OCI-LY1 (cell line): ENCODE results near the gene GABRG3.

Experiments used
- H2AFZ ChIP-seq: fragments of 200-600 bp; sonication (generic), shearing (Covaris generic); 2 replicates; pipeline ENCODE4 v1.6.0; 2014; ENCODE audit warnings: antibody characterized with exemption, mild to moderate bottlenecking, low read length
- H3F3A ChIP-seq: fragments of 200-600 bp; sonication (generic), shearing (Covaris generic); 2 replicates; pipeline ENCODE4 v1.6.0; 2014; ENCODE audit warnings: mild to moderate bottlenecking, antibody characterized with exemption, low read length, moderate library complexity; ENCODE audit not compliant: insufficient read depth
- H3K27ac ChIP-seq: fragments of 200-600 bp; sonication (generic); 2 replicates; pipeline ENCODE4 v1.5.1; 2014; ENCODE audit warnings: low read length, mixed run types, mild to moderate bottlenecking, low read depth; ENCODE audit not compliant: poor library complexity, severe bottlenecking
- H3K27me3 ChIP-seq: fragments of 200-600 bp; sonication (generic); 2 replicates; pipeline ENCODE4 v1.6.0; 2014; ENCODE audit warnings: antibody characterized with exemption, mild to moderate bottlenecking, low read length, moderate library complexity; ENCODE audit not compliant: insufficient read depth
- H3K36me3 ChIP-seq: fragments of 200-600 bp; sonication (generic); 2 replicates; pipeline ENCODE4 v1.6.1; 2014; ENCODE audit warnings: mild to moderate bottlenecking, antibody characterized with exemption, low read length, moderate library complexity, mixed read lengths; ENCODE audit not compliant: insufficient read depth
- H3K4me1 ChIP-seq: fragments of 200-600 bp; sonication (generic); 2 replicates; pipeline ENCODE4 v1.5.1; 2014; ENCODE audit warnings: mild to moderate bottlenecking, low read length, moderate library complexity; ENCODE audit not compliant: insufficient read depth, severe bottlenecking
- H3K4me2 ChIP-seq: fragments of 200-600 bp; sonication (generic), shearing (Covaris generic); 2 replicates; pipeline ENCODE4 v1.6.1; 2014; ENCODE audit warnings: low read length
- H3K4me3 ChIP-seq: fragments of 200-600 bp; sonication (generic); 2 replicates; pipeline ENCODE4 v1.5.1; 2014; ENCODE audit warnings: low read length, low read depth, mild to moderate bottlenecking, mixed read lengths; ENCODE audit not compliant: poor library complexity, severe bottlenecking
- H3K79me2 ChIP-seq: fragments of 200-600 bp; shearing (Covaris generic); 2 replicates; pipeline ENCODE4 v1.6.1; 2016; ENCODE audit warnings: mixed run types, low read length, mixed read lengths; ENCODE audit not compliant: insufficient read depth
- H3K9ac ChIP-seq: fragments of 200-600 bp; sonication (generic), shearing (Covaris generic); 2 replicates; pipeline ENCODE4 v1.6.1; 2014; ENCODE audit warnings: mild to moderate bottlenecking, low read length, mixed read lengths
- H3K9me2 ChIP-seq: fragments of 200-600 bp; sonication (generic), shearing (Covaris generic); 2 replicates; pipeline ENCODE4 v1.6.1; 2014; ENCODE audit warnings: low read depth, mild to moderate bottlenecking, low read length, mixed read lengths
- H3K9me3 ChIP-seq: fragments of 200-600 bp; shearing (Covaris generic); 2 replicates; pipeline ENCODE4 v1.6.1; 2014; ENCODE audit warnings: low read length, mixed read lengths
- H4K20me1 ChIP-seq: fragments of 200-600 bp; sonication (generic), shearing (Covaris generic); 2 replicates; pipeline ENCODE4 v1.6.0; 2016; ENCODE audit warnings: mild to moderate bottlenecking, low read length; ENCODE audit not compliant: insufficient read depth
- EZH2 ChIP-seq: fragments of 200-600 bp; sonication (generic), shearing (Covaris generic); IDR thresholded peaks from 2 replicates; pipeline ENCODE4 v1.8.0; 2017; ENCODE audit warnings: borderline replicate concordance, mixed run types, mild to moderate bottlenecking, antibody characterized with exemption, low read length, moderate library complexity, mixed read lengths
- TF ChIP-seq, protein P1 (sequence below): fragments of 200-600 bp; sonication (generic), shearing (Covaris generic); IDR thresholded peaks from 2 replicates; pipeline ENCODE4 v1.5.1; 2017; ENCODE audit warnings: mild to moderate bottlenecking, antibody characterized with exemption, low read length, moderate library complexity, mixed read lengths

GABRG3 gene

DNA sequence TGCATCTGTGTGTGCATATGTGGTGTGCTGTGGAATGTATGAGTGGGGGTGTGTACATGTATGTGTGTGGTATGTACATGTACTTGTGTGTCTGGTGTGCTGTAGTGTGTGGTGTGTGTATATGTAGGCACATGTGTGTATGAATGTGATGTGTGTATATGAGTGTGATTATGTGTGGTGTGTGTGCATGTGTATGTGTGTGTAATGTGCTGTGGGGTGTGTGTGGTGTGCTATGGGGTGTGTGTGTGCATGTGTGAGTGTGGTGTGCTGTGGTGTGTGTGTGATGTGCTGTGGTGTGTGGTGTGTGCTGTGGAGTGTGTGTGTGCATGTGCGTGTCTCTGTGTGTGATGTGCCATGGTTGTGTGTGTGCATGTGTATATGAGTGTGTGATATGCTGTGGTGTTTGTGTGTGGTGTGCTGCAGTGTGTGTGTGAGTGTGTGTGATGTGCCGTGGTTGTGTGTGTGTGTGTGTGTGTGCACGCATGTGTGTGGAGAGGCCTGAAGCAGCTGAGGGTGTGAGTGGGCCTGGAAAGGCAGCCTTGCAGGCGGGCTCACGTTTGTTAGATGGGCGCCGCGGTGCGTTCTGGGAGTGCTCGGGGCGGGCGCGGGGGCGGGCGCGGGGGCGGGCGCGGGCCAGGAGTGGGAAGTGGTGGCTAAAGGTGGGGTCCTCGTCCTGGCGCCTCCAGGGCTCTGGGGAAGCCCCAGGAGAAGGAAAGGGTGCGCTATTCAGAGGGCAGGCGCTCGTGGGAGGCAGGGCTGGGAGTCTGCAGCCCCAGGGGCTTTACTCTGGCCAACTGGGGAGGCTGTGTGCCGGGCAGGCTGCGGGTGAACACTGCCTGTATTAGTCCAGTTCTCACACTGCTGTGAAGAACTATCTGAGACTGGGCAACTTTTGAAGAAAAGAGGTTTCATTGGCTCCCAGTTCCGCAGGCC lies 116.9 kb downstream of the GABRG3 start:
- no peaks in the 10 kb centered on the region for H3K4me1 ChIP-seq
- H3K9ac ChIP-seq, result no peak overlapping the region
- no peak overlapping the region for H3K4me2 ChIP-seq
- no peak for TF ChIP-seq EZH2
- TF ChIP-seq, protein P1, sequence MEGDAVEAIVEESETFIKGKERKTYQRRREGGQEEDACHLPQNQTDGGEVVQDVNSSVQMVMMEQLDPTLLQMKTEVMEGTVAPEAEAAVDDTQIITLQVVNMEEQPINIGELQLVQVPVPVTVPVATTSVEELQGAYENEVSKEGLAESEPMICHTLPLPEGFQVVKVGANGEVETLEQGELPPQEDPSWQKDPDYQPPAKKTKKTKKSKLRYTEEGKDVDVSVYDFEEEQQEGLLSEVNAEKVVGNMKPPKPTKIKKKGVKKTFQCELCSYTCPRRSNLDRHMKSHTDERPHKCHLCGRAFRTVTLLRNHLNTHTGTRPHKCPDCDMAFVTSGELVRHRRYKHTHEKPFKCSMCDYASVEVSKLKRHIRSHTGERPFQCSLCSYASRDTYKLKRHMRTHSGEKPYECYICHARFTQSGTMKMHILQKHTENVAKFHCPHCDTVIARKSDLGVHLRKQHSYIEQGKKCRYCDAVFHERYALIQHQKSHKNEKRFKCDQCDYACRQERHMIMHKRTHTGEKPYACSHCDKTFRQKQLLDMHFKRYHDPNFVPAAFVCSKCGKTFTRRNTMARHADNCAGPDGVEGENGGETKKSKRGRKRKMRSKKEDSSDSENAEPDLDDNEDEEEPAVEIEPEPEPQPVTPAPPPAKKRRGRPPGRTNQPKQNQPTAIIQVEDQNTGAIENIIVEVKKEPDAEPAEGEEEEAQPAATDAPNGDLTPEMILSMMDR, result no peak
- no peaks in the 10 kb centered on the region for H4K20me1 ChIP-seq
- H3K27me3 ChIP-seq, result no peaks in the 10 kb centered on the region
- H3K4me3 ChIP-seq, result no peak overlapping the region
- H3K79me2 ChIP-seq, result no peaks in the 10 kb centered on the region
- H3K36me3 ChIP-seq, result no peaks in the 10 kb centered on the region
- no peaks in the 10 kb centered on the region for H3K9me2 ChIP-seq
- H3F3A ChIP-seq, result no peaks in the 10 kb centered on the region
- no peak overlapping the region for H2AFZ ChIP-seq
- H3K9me3 ChIP-seq, result no peaks in the 10 kb centered on the region
- H3K27ac ChIP-seq, result no peak overlapping the region

DNA sequence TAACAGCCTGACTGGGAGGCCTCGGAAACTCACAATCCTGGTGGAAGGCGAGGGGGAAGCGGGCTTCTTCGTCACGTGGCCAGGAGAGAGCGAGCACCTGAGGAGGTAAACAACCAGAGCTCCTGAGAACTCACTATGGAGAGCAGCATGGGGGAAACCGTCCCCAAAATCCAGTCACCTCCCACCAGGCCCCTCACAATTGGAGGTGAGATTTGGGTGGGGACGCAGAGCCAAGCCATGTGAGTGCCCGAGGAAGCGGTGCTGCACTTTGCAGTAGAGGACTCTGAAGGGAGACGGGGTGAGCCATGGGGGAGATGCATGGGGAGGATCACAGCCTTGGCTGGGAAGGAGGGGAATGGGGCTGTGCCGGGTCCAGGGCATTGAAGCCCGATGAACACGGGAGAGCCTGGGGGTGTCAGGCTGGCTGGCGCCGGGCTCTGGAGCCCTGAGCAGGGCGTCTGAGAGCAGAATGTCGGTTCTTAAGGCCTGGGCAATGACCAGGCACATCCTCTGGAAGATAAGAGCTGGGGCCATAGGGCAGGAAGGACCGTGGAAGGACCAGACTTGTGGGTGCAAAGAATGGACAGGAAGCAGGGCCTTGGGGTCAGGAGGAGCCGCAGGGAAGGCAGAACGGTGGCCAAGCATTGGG lies 117.7 kb downstream of the GABRG3 start:
- Histone ChIP-seq H3F3A (no peaks in the 10 kb centered on the region), H3K9ac (no peak overlapping the region), H3K4me2 (no peak overlapping the region), H2AFZ (no peak overlapping the region), H3K4me1 (no peaks in the 10 kb centered on the region), H3K27me3 (no peaks in the 10 kb centered on the region), H3K9me2 (no peaks in the 10 kb centered on the region), H3K27ac (no peak overlapping the region), H3K79me2 (no peaks in the 10 kb centered on the region), H3K4me3 (no peak overlapping the region), H3K36me3 (no peaks in the 10 kb centered on the region), H4K20me1 (no peaks in the 10 kb centered on the region), H3K9me3 (no peaks in the 10 kb centered on the region)
- TF ChIP-seq, protein P1, result no peak
- TF ChIP-seq EZH2, result no peak

DNA sequence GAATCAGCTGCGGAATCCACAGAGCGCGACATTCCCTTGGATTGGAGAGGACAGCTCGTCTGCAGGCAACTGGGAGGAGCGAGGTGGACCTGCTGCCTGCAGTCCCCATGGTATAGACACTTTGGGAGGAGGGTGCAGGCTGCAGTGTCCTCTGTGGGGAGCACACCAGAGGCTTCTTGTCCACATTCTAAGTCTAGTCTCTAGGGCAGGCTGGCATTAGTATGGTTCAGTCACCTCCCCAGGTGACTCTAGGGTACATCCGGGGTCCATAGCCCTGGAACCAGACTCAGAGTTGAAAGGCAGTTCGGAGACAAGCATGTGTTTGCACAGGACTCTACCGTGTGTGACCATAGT lies 118.2 kb downstream of the GABRG3 start:
- no peak overlapping the region for H3K4me2 ChIP-seq
- no peaks in the 10 kb centered on the region for H3K9me3 ChIP-seq
- H3K4me1 ChIP-seq, result no peaks in the 10 kb centered on the region
- TF ChIP-seq, protein P1, result no peak
- no peak for TF ChIP-seq EZH2
- H3K79me2 ChIP-seq, result no peaks in the 10 kb centered on the region
- H3K36me3 ChIP-seq, result no peaks in the 10 kb centered on the region
- no peak overlapping the region for H2AFZ ChIP-seq
- no peaks in the 10 kb centered on the region for H3F3A ChIP-seq
- H4K20me1 ChIP-seq, result no peaks in the 10 kb centered on the region
- H3K27ac ChIP-seq, result no peak overlapping the region
- no peaks in the 10 kb centered on the region for H3K27me3 ChIP-seq
- H3K4me3 ChIP-seq, result no peak overlapping the region
- no peaks in the 10 kb centered on the region for H3K9me2 ChIP-seq
- no peak overlapping the region for H3K9ac ChIP-seq
